Measurements from ENCODE around the gene SBNO2.

- no peak for TF ChIP-seq CTCF (IDR thresholded peaks at IDR 0.05)
- no peak for TF ChIP-seq POLR2AphosphoS5 (IDR thresholded peaks at IDR 0.05)
- TF ChIP-seq POLR2A (IDR thresholded peaks at IDR 0.05), result no peak
- no peak for TF ChIP-seq EP300 (IDR thresholded peaks at IDR 0.05)
Observed at GRCh38 chr19:1222394-1222793, 48.3 kb upstream of the SBNO2 start.

Data from gastroesophageal sphincter (tissue), 3 donors.